Neural crest cell (in vitro differentiated cells): ENCODE measurements around the gene NHSL2. TPM values are rescaled to one million over a fixed set of nuclear protein-coding genes. Genes with fewer than 3 reads are reported as not detected.
A peak's percentile ranks its signal among the peaks of the same experiment; 100 is the strongest.

ENCODE experiments used
- DNase-seq: peaks from one replicate; pipeline ENCODE4 v3.0.0; 2021; ENCODE audit warnings: low read depth, mixed read lengths, low spot score
- H3K27ac Mint-ChIP-seq: one replicate; pipeline ENCODE4 v1.8.0; 2021; ENCODE audit warnings: mild to moderate bottlenecking, mixed read lengths; ENCODE audit not compliant: unreplicated experiment
- H3K27me3 Mint-ChIP-seq: 2 replicates; pipeline ENCODE4 v1.8.0; 2021; ENCODE audit warnings: low read depth, mild to moderate bottlenecking, mixed read lengths
- H3K36me3 Mint-ChIP-seq: 2 replicates; pipeline ENCODE4 v1.8.0; 2021; ENCODE audit warnings: low read depth, mild to moderate bottlenecking, mixed read lengths
- H3K4me1 Mint-ChIP-seq: 2 replicates; pipeline ENCODE4 v1.8.0; 2021; ENCODE audit warnings: mixed read lengths
- H3K4me3 Mint-ChIP-seq: one replicate; pipeline ENCODE4 v1.8.0; 2021; ENCODE audit warnings: mild to moderate bottlenecking, mixed read lengths
- H3K9me3 Mint-ChIP-seq: 2 replicates; pipeline ENCODE4 v1.8.0; 2021; ENCODE audit warnings: mixed read lengths
- CTCF ChIP-seq: fragments of 200-600 bp; sonication (generic); conservative IDR thresholded peaks from 2 replicates; pipeline ENCODE4 v1.5.0; 2021; ENCODE audit warnings: antibody characterized with exemption, mild to moderate bottlenecking
- total RNA-seq: library from RNA; stranded (reverse); gene quantifications from 2 replicates; pipeline ENCODE4 v1.2.1, GENCODE V29; 2021

Gene NHSL2
- total RNA-seq, 1 donor from 2014 or later: 9.9 TPM

- Mint-ChIP-seq H3K4me1 (peaks cover 71% of the 10 kb centered on the region), H3K27me3 (no peaks in the 10 kb centered on the region), H3K27ac (no peak overlapping the region), H3K9me3 (peaks cover 11% of the 10 kb centered on the region), H3K36me3 (peaks cover 22% of the 10 kb centered on the region), H3K4me3 (peak overlapping the region; percentile 81)
- no peak for TF ChIP-seq CTCF
- no peak for DNase-seq
These were observed 215.4 kb downstream of the NHSL2 start for GRCh38 chrX:72126048-72126415.

GRCh38 chrX:72126539-72127140, 216.0 kb downstream of the NHSL2 start:
- TF ChIP-seq CTCF: peak; percentile 77
- Mint-ChIP-seq H3K36me3 (peaks cover 22% of the 10 kb centered on the region), H3K27me3 (no peaks in the 10 kb centered on the region), H3K4me1 (peaks cover 67% of the 10 kb centered on the region), H3K27ac (no peak overlapping the region), H3K9me3 (peaks cover 11% of the 10 kb centered on the region), H3K4me3 (peak overlapping the region; percentile 81)
- DNase-seq: peak; percentile 84

- no peaks in the 10 kb centered on the region for H3K27me3 Mint-ChIP-seq
- TF ChIP-seq CTCF: no peak
- H3K4me1 Mint-ChIP-seq: peaks cover 67% of the 10 kb centered on the region
- H3K9me3 Mint-ChIP-seq: peaks cover 11% of the 10 kb centered on the region
- DNase-seq: no peak
- H3K4me3 Mint-ChIP-seq: peak overlapping the region; percentile 81
- no peak overlapping the region for H3K27ac Mint-ChIP-seq
- H3K36me3 Mint-ChIP-seq: peaks cover 22% of the 10 kb centered on the region
These were observed 216.7 kb downstream of the NHSL2 start for GRCh38 chrX:72127332-72127731.

- no peak for DNase-seq
- Mint-ChIP-seq H3K36me3 (peaks cover 23% of the 10 kb centered on the region), H3K4me1 (peaks cover 64% of the 10 kb centered on the region), H3K27me3 (peaks cover under 1% of the 10 kb centered on the region), H3K27ac (no peak overlapping the region), H3K4me3 (peak overlapping the region; percentile 79), H3K9me3 (peaks cover 6% of the 10 kb centered on the region)
- no peak for TF ChIP-seq CTCF
These were observed 217.7 kb downstream of the NHSL2 start for GRCh38 chrX:72128183-72128834.

GRCh38 chrX:72128881-72129280, 218.2 kb downstream of the NHSL2 start:
- peaks cover 59% of the 10 kb centered on the region for H3K4me1 Mint-ChIP-seq
- H3K9me3 Mint-ChIP-seq: peaks cover 6% of the 10 kb centered on the region
- no peak overlapping the region for H3K27ac Mint-ChIP-seq
- H3K36me3 Mint-ChIP-seq: peaks cover 24% of the 10 kb centered on the region
- peak; percentile 15 for DNase-seq
- H3K4me3 Mint-ChIP-seq: peak overlapping the region; percentile 79
- H3K27me3 Mint-ChIP-seq: peaks cover 2% of the 10 kb centered on the region
- TF ChIP-seq CTCF: peak; percentile 49
